GM12801 (cell line): ENCODE results near the gene CAMSAP1.

Experiments used
- CTCF ChIP-seq: IDR thresholded peaks from one replicate; pipeline ENCODE4 v1.5.1; 2011; ENCODE audit warnings: control low read depth; ENCODE audit not compliant: insufficient read length; ENCODE audit errors: extremely low read depth

Gene CAMSAP1

DNA sequence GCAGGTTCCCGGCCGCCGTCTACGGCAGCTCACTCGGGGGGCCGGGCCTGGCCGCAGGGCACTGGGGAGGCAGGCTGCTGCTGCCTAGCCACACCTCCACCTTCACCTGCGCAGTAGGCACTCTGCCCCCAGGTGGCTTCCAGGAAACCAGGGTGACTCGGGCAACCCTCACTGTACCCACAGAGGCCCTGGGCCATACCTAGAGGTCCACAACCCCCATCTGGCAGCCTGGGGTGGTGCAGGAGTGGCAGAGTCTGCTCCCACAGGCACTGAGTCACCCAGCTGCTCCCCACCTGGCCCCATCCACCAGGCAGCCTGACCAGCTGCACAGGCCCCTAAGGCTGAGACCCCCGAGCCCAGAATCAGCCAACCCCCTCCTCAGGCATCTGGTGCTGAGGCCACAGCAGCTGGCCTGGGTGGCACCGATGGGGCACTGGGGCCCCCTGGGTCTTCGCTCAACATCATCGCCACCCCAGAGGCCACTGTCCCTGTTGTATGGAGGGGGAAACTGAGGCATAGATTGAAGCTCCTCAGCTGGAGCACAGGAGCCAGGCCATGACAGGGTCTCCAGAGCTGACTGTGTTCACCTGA is 135.2 kb downstream of the CAMSAP1 start:
- TF ChIP-seq CTCF = no peak

DNA sequence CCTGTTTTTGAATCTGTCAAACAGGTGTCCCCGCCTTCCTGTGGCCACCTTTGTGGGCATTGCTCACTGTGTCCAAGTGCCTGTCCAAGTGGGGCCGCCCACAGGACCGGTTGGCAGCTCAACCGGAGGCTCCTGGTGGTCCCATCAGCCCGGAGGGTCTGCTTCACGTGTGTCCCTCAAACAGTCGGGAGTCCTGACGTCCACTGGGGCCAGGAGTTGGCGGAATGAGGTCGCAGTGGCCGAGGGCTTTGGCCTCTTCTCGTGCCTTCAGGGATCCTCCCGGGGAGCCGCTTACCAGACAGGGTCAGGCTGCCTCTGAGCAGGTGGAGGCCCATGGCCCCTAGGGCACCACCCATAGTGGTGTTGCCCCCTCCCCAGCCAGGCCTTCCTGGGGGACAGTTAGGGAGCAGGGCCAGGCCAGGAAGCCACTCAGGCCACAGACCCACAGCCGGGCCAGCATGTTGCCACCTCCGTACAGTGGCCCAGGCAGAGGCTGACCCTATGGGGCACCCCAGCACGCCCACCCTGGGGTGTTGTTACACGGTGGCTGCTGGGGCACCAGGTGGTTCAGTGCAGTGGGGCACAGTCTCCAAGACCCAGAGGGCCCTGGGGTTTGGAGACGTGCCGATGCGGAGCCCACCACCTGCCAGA is 135.8 kb downstream of the CAMSAP1 start:
- TF ChIP-seq CTCF = no peak

DNA sequence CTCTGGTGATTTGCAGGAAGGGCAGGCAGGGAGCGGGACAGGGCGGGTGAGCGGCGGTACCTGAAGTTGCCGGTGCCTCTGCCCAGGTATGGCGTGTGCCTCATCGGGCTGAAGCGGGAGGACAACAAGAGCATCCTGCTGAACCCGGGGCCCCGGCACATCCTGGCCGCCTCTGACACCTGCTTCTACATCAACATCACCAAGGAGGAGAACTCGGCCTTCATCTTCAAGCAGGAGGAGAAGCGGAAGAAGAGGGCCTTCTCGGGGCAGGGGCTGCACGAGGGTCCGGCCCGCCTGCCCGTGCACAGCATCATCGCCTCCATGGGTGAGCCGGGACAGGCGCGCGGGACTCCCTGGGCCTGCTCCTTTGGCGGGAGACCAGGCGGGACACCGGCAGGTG is 136.6 kb downstream of the CAMSAP1 start:
- TF ChIP-seq CTCF = no peak

DNA sequence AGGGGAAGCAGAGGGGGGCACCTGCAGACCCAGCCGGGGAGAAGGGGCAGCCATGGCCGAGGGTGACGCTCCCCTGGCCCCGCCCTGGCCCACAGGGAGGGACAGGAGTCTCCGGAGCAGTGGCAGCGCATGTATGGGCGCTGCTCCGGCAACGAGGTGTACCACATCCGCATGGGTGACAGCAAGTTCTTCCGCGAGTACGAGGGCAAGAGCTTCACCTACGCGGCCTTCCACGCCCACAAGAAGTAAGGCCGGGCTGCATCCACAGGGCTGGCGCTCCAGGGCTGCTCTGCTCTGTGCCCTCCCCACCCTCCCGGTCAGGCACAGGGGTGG is 137.2 kb downstream of the CAMSAP1 start:
- no peak for TF ChIP-seq CTCF

DNA sequence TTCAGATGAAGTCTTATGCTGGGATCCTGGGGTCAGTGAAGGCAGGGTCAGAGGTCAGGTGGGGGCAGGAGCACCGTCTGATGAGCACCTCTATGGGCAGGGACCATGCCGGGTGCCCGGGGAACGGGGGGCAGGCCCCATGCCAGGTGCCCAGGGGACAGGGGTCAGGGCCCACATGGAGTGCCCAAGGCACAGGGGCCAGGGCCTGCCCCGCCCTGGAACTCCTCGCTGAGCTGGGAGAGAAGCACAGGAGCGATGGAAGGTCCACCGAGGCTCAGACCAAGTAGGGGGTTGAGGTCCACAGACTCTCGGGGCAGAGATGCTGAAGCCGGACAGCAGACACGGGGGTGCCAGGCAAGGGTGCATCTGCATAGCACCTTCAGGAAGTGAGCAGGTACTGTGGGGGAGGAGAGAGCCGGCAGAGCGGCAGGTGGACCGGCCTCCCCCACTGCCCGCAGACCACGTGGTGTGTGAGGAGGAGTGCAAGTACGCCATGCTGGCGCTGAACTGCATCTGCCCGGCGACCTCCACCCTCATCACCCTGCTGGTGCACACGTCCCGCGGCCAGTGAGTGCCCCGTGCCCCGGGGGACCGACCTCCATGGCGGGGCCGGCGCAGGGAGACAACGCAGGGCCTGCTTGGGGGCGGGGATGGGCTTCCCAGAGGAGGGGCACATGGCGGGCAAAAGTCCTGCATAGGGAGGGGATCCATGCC is 137.7 kb downstream of the CAMSAP1 start:
- no peak for TF ChIP-seq CTCF

GRCh38 chr9:135768516-135769218 is 138.7 kb downstream of the CAMSAP1 start:
- TF ChIP-seq CTCF = no peak

- no peak for TF ChIP-seq CTCF
Measured at GRCh38 chr9:135766707-135767106, 140.6 kb downstream of the CAMSAP1 start.
